ENCODE data around the gene JAKMIP2.

JAKMIP2 gene

GRCh38 chr5:147547730-147548129 lies 234.8 kb downstream of the JAKMIP2 start:
- DNase-seq = peak; percentile 43
- H3K36me3 ChIP-seq (replicated peaks) = no peaks in the 10 kb centered on the region
- no peak for TF ChIP-seq CTCF (IDR thresholded peaks at IDR 0.05; ENCODE audit: low read depth, low read length, missing control alignments)
- H3K27ac ChIP-seq = no peak overlapping the region
- in situ Hi-C loops (cut with HindIII; ENCODE audit: low pct_ligation_motif_present, low sequenced_read_pairs) = no loop called here
- no peaks in the 10 kb centered on the region for H3K27me3 ChIP-seq (replicated peaks)
- no peak overlapping the region for H3K4me3 ChIP-seq (ENCODE audit: low read depth, low read length)

- Histone ChIP-seq H3K27ac (no peak overlapping the region), H3K36me3 (replicated peaks) (no peaks in the 10 kb centered on the region), H3K4me3 (ENCODE audit: low read depth, low read length) (no peak overlapping the region), H3K27me3 (replicated peaks) (no peaks in the 10 kb centered on the region)
- in situ Hi-C loops (cut with HindIII; ENCODE audit: low pct_ligation_motif_present, low sequenced_read_pairs) = no loop called here
- no peak for DNase-seq
- TF ChIP-seq CTCF (IDR thresholded peaks at IDR 0.05; ENCODE audit: low read depth, low read length, missing control alignments) = no peak
Observed at GRCh38 chr5:147544556-147544955, 238.0 kb downstream of the JAKMIP2 start.

- no peak for DNase-seq
- no peaks in the 10 kb centered on the region for H3K27me3 ChIP-seq (replicated peaks)
- no peak for TF ChIP-seq CTCF (IDR thresholded peaks at IDR 0.05; ENCODE audit: low read depth, low read length, missing control alignments)
- H3K4me3 ChIP-seq (ENCODE audit: low read depth, low read length) = no peak overlapping the region
- H3K27ac ChIP-seq = no peak overlapping the region
- in situ Hi-C loops (cut with HindIII; ENCODE audit: low pct_ligation_motif_present, low sequenced_read_pairs) = no loop called here
- H3K36me3 ChIP-seq (replicated peaks) = no peaks in the 10 kb centered on the region
Observed at GRCh38 chr5:147539053-147539452, 243.5 kb downstream of the JAKMIP2 start.

- Histone ChIP-seq H3K4me3 (ENCODE audit: low read depth, low read length) (no peak overlapping the region), H3K36me3 (replicated peaks) (no peaks in the 10 kb centered on the region), H3K27me3 (replicated peaks) (no peaks in the 10 kb centered on the region), H3K27ac (no peak overlapping the region)
- DNase-seq = no peak
- TF ChIP-seq CTCF (IDR thresholded peaks at IDR 0.05; ENCODE audit: low read depth, low read length, missing control alignments) = no peak
- in situ Hi-C loops (cut with HindIII; ENCODE audit: low pct_ligation_motif_present, low sequenced_read_pairs) = no loop called here
Observed at GRCh38 chr5:147538236-147538635, 244.3 kb downstream of the JAKMIP2 start.

Measured in brain microvascular endothelial cell (primary cell).